Measurements from ENCODE around the gene AIP.

Gene AIP

DNA sequence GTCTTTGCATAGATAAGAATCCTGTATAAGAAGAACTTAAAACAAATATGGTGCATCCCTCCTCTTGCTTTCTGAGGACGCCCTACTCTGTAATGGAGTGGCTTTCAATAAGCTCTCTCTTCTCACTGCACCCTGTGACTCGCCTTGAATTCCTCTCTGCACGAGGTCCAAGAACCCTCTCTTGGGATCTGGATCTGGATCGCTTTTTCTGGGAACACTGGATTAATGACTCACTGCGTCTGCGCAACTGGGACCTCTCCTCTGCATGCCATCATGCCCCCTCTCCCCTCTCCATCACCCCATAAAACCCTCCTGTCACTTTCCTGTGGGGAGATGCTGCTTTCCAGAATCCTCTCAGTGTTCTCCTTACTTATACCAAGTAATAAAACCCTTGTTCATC lies 55.5 kb downstream of the AIP start:
- DNase-seq = no peak

DNA sequence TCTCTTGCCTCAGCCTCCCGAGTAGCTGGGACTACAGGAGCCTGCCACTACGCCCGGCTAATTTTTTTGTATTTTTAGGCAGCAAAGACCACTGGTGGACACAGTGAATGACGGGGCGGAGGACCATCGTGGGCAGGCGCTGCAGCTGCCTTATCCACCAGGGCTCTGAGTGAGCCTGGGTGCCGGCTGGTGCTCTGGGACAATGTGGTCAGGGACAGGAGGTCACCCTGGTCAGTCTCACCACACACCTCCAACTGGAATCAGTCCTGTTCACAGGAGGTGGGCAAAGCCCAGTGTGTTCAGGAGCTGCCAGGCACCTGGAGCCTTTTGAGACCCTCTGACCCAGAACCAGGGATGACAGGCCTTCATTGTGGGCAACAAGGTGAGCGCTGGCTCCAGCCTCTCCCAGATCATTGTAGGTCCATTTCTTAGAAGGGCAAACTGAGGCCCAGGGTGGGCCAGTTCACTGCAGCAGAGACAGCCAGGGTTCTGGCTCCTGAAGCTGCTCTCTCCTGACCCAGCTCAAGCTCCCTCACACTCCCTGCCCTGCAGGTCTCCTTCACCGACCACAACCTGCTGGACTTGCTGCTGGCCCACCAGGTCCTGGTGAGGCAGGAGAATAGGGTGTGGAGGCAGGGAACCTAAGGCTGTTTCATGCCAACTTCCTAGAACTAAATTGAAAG lies 56.1 kb downstream of the AIP start:
- no peak for DNase-seq

DNA sequence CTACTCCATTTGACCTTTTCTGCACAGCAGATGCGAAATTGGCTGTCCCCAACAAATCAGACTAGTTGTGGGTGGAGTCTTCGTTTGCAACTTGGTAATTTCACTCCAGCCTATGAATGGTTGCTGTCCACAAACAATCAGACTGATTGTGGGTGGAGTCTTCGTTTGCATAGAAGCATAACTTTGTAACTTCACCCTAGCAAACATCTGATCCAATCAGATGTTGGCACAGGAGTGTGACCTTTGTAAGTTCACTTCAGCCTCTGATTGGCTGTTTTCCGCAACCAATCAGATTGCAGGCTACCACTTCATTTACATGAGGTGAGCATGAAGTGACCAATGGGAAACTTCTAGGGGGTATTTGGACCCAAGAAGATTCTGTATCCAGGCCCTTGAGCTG lies 56.7 kb downstream of the AIP start:
- no peak for DNase-seq

Measured in activated gamma-delta T cell (primary cell).